Right atrium auricular region (tissue), 2 donors: ENCODE measurements around the gene SETD4. TPM values are rescaled to one million over a fixed set of nuclear protein-coding genes. Genes with fewer than 3 reads are reported as not detected.
A peak's percentile ranks its signal among the peaks of the same experiment; 100 is the strongest.

Source experiments
- DNase-seq: peaks from one replicate; pipeline ENCODE4 v3.0.0-alpha.2; 2019; ENCODE audit warnings: low spot score
- H3K27ac ChIP-seq, 2 donors: fragments of 200-600 bp; sonication (generic); 1 replicate in 1 of 2; 2 replicates in 1 of 2; pipeline ENCODE4 v1.5.1; 2016 to 2019
- H3K27me3 ChIP-seq, 2 donors: fragments of 200-600 bp; sonication (generic); one replicate each; pipeline versions ENCODE4 v1.5.1 to v1.6.0; 2017 to 2019
- H3K36me3 ChIP-seq: fragments of 200-600 bp; sonication (generic); one replicate; pipeline ENCODE4 v1.5.1; 2016
- H3K4me1 ChIP-seq, 2 donors: fragments of 200-600 bp; sonication (generic); one replicate each; pipeline versions ENCODE4 v1.5.1 to v1.6.0; 2017 to 2019
- H3K4me3 ChIP-seq, 2 donors: fragments of 200-600 bp; sonication (generic); 1 replicate in 1 of 2; 2 replicates in 1 of 2; pipeline ENCODE4 v1.5.1; 2017 to 2019; ENCODE audit warnings: mild to moderate bottlenecking in 1 of 2, moderate library complexity in 1 of 2
- H3K9me3 ChIP-seq, 2 donors: fragments of 200-600 bp; sonication (generic); one replicate each; pipeline ENCODE4 v1.5.1; 2019
- CTCF ChIP-seq, 2 donors: fragments of 200-600 bp; sonication (generic); IDR thresholded peaks; one replicate each; pipeline ENCODE4 v1.5.1; 2019; ENCODE audit warnings: antibody characterized with exemption in 2 of 2
- total RNA-seq, 2 donors: library from RNA; depleted of rRNA; stranded (reverse); fragments of >200 nt; gene quantifications; one replicate each; pipeline ENCODE4 v1.1.0, GENCODE V29; 2016

The SETD4 gene
- total RNA-seq, 2 donors from 2014 or later: 6.3 to 7.6 TPM

GRCh38 chr21:36029309-36029708 is 31.0 kb downstream of the SETD4 start:
- TF ChIP-seq CTCF (IDR thresholded peaks at IDR 0.05): no peak
- peaks cover 0 to 6% of the 10 kb centered on the region in 2 donors for H3K4me1 ChIP-seq
- DNase-seq: no peak
- no peaks in the 10 kb centered on the region for H3K9me3 ChIP-seq
- H3K4me3 ChIP-seq: no peak overlapping the region
- no peaks in the 10 kb centered on the region for H3K36me3 ChIP-seq
- H3K27ac ChIP-seq: no peak overlapping the region
- H3K27me3 ChIP-seq: no peaks in the 10 kb centered on the region

GRCh38 chr21:36028127-36029069 is 31.9 kb downstream of the SETD4 start:
- Histone ChIP-seq H3K27ac (no peak overlapping the region), H3K36me3 (no peaks in the 10 kb centered on the region), H3K9me3 (no peaks in the 10 kb centered on the region), H3K4me3 (no peak overlapping the region), H3K4me1 (peaks cover 0 to 6% of the 10 kb centered on the region in 2 donors), H3K27me3 (no peaks in the 10 kb centered on the region)
- DNase-seq: peak; percentile 87
- peak; percentile 91 to 95 for TF ChIP-seq CTCF (IDR thresholded peaks at IDR 0.05)

- Histone ChIP-seq H3K27ac (no peak overlapping the region), H3K36me3 (no peaks in the 10 kb centered on the region), H3K9me3 (no peaks in the 10 kb centered on the region), H3K4me3 (no peak overlapping the region), H3K4me1 (peaks cover 0 to 6% of the 10 kb centered on the region in 2 donors), H3K27me3 (no peaks in the 10 kb centered on the region)
- TF ChIP-seq CTCF (IDR thresholded peaks at IDR 0.05): no peak
- no peak for DNase-seq
These were observed 33.0 kb downstream of the SETD4 start for GRCh38 chr21:36027347-36027746.

- peaks cover 0 to 6% of the 10 kb centered on the region in 2 donors for H3K4me1 ChIP-seq
- no peaks in the 10 kb centered on the region for H3K9me3 ChIP-seq
- H3K27me3 ChIP-seq: no peaks in the 10 kb centered on the region
- TF ChIP-seq CTCF (IDR thresholded peaks at IDR 0.05): no peak
- DNase-seq: no peak
- H3K4me3 ChIP-seq: no peak overlapping the region
- no peaks in the 10 kb centered on the region for H3K36me3 ChIP-seq
- H3K27ac ChIP-seq: no peak overlapping the region
These were observed 35.5 kb downstream of the SETD4 start for GRCh38 chr21:36024782-36025181.

- Histone ChIP-seq H3K27ac (no peak overlapping the region), H3K27me3 (no peaks in the 10 kb centered on the region), H3K4me3 (no peak overlapping the region), H3K36me3 (no peaks in the 10 kb centered on the region), H3K4me1 (peaks cover 0 to 2% of the 10 kb centered on the region in 2 donors), H3K9me3 (no peaks in the 10 kb centered on the region)
- no peak for TF ChIP-seq CTCF (IDR thresholded peaks at IDR 0.05)
- DNase-seq: no peak
These were observed 37.2 kb downstream of the SETD4 start for GRCh38 chr21:36023092-36023480.
